GM23248 (cell line): Measurements from ENCODE around the gene POU2AF2. TPM values are rescaled to one million over a fixed set of nuclear protein-coding genes. Genes with fewer than 3 reads are reported as not detected.
A peak's percentile ranks its signal among the peaks of the same experiment; 100 is the strongest.
"Not testable (repeated sequence)": the region's sequence is repeated elsewhere in the genome, so short reads cannot be mapped to it uniquely, and the experiment has no call there.

ENCODE experiments used
- DNase-seq: peaks from one replicate; pipeline ENCODE4 v3.0.0-alpha.2; 2015
- H2AFZ ChIP-seq: fragments of 200-600 bp; sonication (generic); 2 replicates; pipeline ENCODE4 v1.6.1; 2016; ENCODE audit warnings: antibody characterized with exemption
- H3F3A ChIP-seq: fragments of 200-600 bp; sonication (generic); 2 replicates; pipeline ENCODE4 v1.6.1; 2016; ENCODE audit warnings: mild to moderate bottlenecking, antibody characterized with exemption, mixed run types; ENCODE audit not compliant: insufficient read depth
- H3K27ac ChIP-seq: fragments of 200-600 bp; sonication (generic); 2 replicates; pipeline ENCODE4 v1.5.1; 2016; ENCODE audit warnings: mild to moderate bottlenecking
- H3K27me3 ChIP-seq: fragments of 200-600 bp; sonication (generic); replicated peaks from 2 replicates; pipeline ENCODE4 v1.6.1; 2016; ENCODE audit warnings: mild to moderate bottlenecking; ENCODE audit not compliant: insufficient read depth
- H3K36me3 ChIP-seq: fragments of 200-600 bp; sonication (generic); 2 replicates; pipeline ENCODE4 v1.6.1; 2016; ENCODE audit warnings: low read depth, mild to moderate bottlenecking
- H3K4me1 ChIP-seq: fragments of 200-600 bp; sonication (generic); 2 replicates; pipeline ENCODE4 v1.6.1; 2016; ENCODE audit warnings: mild to moderate bottlenecking; ENCODE audit not compliant: insufficient read depth
- H3K4me2 ChIP-seq: fragments of 200-600 bp; sonication (generic); one replicate; pipeline ENCODE4 v1.6.1; 2016; ENCODE audit warnings: mild to moderate bottlenecking; ENCODE audit not compliant: unreplicated experiment
- H3K4me3 ChIP-seq: fragments of 200-600 bp; sonication (generic); 2 replicates; pipeline ENCODE4 v1.5.1; 2016; ENCODE audit warnings: mild to moderate bottlenecking
- H3K79me2 ChIP-seq: fragments of 200-600 bp; sonication (generic); 2 replicates; pipeline ENCODE4 v1.6.1; 2016; ENCODE audit warnings: mild to moderate bottlenecking; ENCODE audit not compliant: insufficient read depth
- H3K9ac ChIP-seq: fragments of 200-600 bp; sonication (generic); 2 replicates; pipeline ENCODE4 v1.6.1; 2016; ENCODE audit warnings: mild to moderate bottlenecking
- H3K9me2 ChIP-seq: fragments of 200-600 bp; sonication (generic); 2 replicates; pipeline ENCODE4 v1.6.1; 2016; ENCODE audit warnings: mixed run types, mild to moderate bottlenecking, moderate library complexity; ENCODE audit not compliant: insufficient read depth
- H3K9me3 ChIP-seq: fragments of 200-600 bp; sonication (generic); one replicate; pipeline ENCODE4 v1.6.1; 2017; ENCODE audit warnings: low read depth
- H4K20me1 ChIP-seq: fragments of 200-600 bp; sonication (generic); 2 replicates; pipeline ENCODE4 v1.6.0; 2016; ENCODE audit not compliant: insufficient read depth
- EZH2 ChIP-seq: fragments of 200-600 bp; sonication (generic); IDR thresholded peaks from 2 replicates; pipeline ENCODE4 v1.6.1; 2018; ENCODE audit warnings: antibody characterized with exemption, mild to moderate bottlenecking; ENCODE audit not compliant: insufficient read depth, poor library complexity, severe bottlenecking
- EZH2phosphoT487 ChIP-seq: fragments of 200-600 bp; sonication (generic); IDR thresholded peaks from 2 replicates; pipeline ENCODE4 v1.6.1; 2018; ENCODE audit warnings: antibody characterized with exemption, moderate library complexity, mild to moderate bottlenecking, low read depth; ENCODE audit not compliant: insufficient read depth
- WGBS, 2 experiments: methylation state at CpG; one replicate each; pipeline ENCODE4 v1.1.6; 2015 to 2017; ENCODE audit warnings: low lambda C conversion rate in 2 of 2, low coverage in 1 of 2; ENCODE audit errors: missing lambda C conversion rate in 2 of 2; 5-methylcytosine and 5-hydroxymethylcytosine counted together
- in situ Hi-C: fragments of 300-500 bp; cut with MboI; formaldehyde crosslinking; loops from 2 replicates; pipeline ENCODE4 v1.15.0; 2020
- polyA plus RNA-seq: library from polyadenylated mRNA; unstranded; fragments of >200 nt; fragmentation: Nextera tagmentation; extraction: Ambion mirVana; gene quantifications from 2 replicates; pipeline ENCODE4 v1.2.1, GENCODE V29; 2016
- total RNA-seq: library from RNA; depleted of rRNA; stranded (reverse); fragments of >200 nt; shearing (Covaris generic); gene quantifications from 2 replicates; pipeline ENCODE4 v1.2.3, GENCODE V29; 2014

POU2AF2 gene
- total and polyA plus RNA-seq, 2 experiments from 2014 or later, result not detected

DNA sequence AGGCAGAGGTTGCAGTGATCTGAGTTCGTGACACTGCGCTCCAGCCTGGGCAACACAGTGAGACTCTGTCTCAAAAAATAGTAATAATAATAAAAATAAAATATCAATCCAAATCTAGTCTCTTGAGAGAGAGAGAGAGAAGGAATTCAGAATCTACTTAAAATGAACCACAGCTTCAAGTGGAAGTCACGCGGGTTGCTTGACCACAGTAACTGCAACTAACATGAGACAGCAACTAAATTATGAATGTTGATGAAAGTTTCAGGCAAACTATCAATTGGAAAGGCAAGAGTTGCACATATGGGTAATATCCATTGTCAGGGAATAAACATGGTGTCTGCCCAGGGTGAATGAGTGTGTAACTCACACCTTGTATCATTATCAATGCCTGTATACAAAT lies 12.5 kb downstream of the POU2AF2 start:
- Histone ChIP-seq H3K9ac (no peak overlapping the region), H3K9me2 (no peaks in the 10 kb centered on the region), H2AFZ (no peak overlapping the region), H3K4me2 (no peak overlapping the region), H3K9me3 (no peaks in the 10 kb centered on the region), H3K36me3 (no peaks in the 10 kb centered on the region), H3K27ac (no peak overlapping the region), H3K79me2 (no peaks in the 10 kb centered on the region), H3K4me1 (peaks cover 7% of the 10 kb centered on the region; the same call in 1 of the 2 replicates), H3K27me3 (peaks cover 22% of the 10 kb centered on the region), H3K4me3 (no peak overlapping the region), H4K20me1 (no peaks in the 10 kb centered on the region), H3F3A (no peaks in the 10 kb centered on the region)
- in situ Hi-C loops, result no loop called here
- 98 to 99% methylated on average over 4 of the region's 4 CpGs for WGBS, 2 experiments
- TF ChIP-seq EZH2 (no peak), EZH2phosphoT487 (no peak)
- DNase-seq, result no peak

DNA sequence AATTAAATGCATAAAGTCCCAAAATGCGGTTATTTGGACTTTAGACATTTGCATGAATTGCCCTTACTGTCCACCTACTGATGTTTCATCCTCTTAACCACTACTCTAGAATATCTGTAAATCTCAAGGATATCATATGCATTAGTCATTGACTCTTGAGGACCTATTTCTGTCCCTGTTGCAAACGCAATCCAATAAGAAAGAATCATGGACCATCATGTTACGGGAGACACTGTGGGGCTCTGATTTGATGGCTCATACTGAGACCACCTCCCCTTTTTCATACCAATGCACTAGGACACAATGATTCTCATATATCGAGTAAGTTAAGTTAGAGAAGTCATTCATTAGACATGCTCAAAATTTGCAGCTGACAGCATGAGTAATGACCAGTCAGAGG lies 14.4 kb downstream of the POU2AF2 start:
- H3K36me3 ChIP-seq, result no peaks in the 10 kb centered on the region
- no peaks in the 10 kb centered on the region for H4K20me1 ChIP-seq
- peaks cover 7% of the 10 kb centered on the region; the same call in 1 of the 2 replicates for H3K4me1 ChIP-seq
- H3K9ac ChIP-seq, result no peak overlapping the region
- no peak overlapping the region for H3K4me2 ChIP-seq
- H3K4me3 ChIP-seq, result no peak overlapping the region
- no peak overlapping the region for H2AFZ ChIP-seq
- H3K79me2 ChIP-seq, result no peaks in the 10 kb centered on the region
- TF ChIP-seq EZH2, result no peak
- no peak for TF ChIP-seq EZH2phosphoT487
- no peaks in the 10 kb centered on the region for H3F3A ChIP-seq
- WGBS, 2 experiments, result 70 to 76% methylated on average over 4 of the region's 4 CpGs
- DNase-seq, result peak; percentile 34
- no peak overlapping the region for H3K27ac ChIP-seq
- H3K27me3 ChIP-seq, result peaks cover 16% of the 10 kb centered on the region
- H3K9me2 ChIP-seq, result no peaks in the 10 kb centered on the region
- no peaks in the 10 kb centered on the region for H3K9me3 ChIP-seq
- in situ Hi-C loops, result no loop called here

DNA sequence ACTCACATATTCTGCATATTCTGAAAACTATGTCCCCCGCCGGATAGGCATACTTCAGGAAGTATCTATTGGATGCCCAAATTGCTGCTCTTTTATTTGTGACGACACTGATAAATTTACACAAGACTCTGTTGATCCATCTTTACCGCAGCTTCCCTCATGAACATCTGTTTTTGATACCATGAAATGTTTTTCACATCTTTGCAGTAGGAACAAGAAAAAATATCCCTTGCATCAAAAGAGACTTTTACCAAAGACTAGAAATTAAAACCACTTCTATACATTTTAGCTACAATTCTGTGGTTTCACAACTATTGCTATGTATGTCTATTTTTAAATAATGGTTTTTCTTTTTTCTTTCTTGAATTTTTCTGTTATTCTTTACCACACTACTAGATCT lies 15.3 kb downstream of the POU2AF2 start:
- in situ Hi-C loops, result no loop called here
- H2AFZ ChIP-seq, result no peak overlapping the region
- no peaks in the 10 kb centered on the region for H3K9me3 ChIP-seq
- no peak overlapping the region for H3K4me3 ChIP-seq
- H3F3A ChIP-seq, result no peaks in the 10 kb centered on the region
- peaks cover 7% of the 10 kb centered on the region; the same call in 1 of the 2 replicates for H3K27me3 ChIP-seq
- no peak for DNase-seq
- no peaks in the 10 kb centered on the region for H3K9me2 ChIP-seq
- no peaks in the 10 kb centered on the region for H3K36me3 ChIP-seq
- TF ChIP-seq EZH2phosphoT487, result no peak
- TF ChIP-seq EZH2, result no peak
- no peak overlapping the region for H3K9ac ChIP-seq
- no peaks in the 10 kb centered on the region for H3K79me2 ChIP-seq
- H3K4me1 ChIP-seq, result peaks cover 7% of the 10 kb centered on the region; the same call in 1 of the 2 replicates
- no peak overlapping the region for H3K27ac ChIP-seq
- H3K4me2 ChIP-seq, result no peak overlapping the region
- H4K20me1 ChIP-seq, result no peaks in the 10 kb centered on the region
- 31 to 36% methylated on average over 4 of the region's 4 CpGs for WGBS, 2 experiments

DNA sequence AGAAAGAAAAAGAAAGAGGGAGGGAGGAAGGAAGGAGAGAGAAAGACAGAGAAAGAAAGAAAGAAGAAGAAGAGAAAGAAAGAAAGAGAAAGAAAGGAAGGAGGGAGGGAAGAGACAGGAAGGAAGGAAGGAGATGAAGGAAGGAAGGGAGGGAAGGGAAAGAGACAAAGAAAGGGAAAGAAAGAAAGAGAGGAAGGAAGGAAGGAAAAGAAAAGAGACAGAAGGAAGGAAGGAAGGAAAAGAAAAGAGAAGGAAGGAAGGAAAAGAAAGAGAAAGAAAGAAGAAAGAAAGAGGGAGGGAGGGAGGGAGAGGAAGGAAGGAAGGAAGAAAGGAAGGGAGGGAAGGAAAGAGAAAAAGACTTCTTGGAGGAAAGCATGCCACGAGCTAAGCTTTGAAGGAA lies 19.1 kb downstream of the POU2AF2 start:
- Histone ChIP-seq H3K4me1 (peaks cover 4% of the 10 kb centered on the region; the same call in 1 of the 2 replicates), H3K9me2 (no peaks in the 10 kb centered on the region), H3K9ac (no peak overlapping the region), H3K27me3 (no peaks in the 10 kb centered on the region; the same call in none of the 2 replicates), H4K20me1 (no peaks in the 10 kb centered on the region), H3K27ac (no peak overlapping the region), H3K4me3 (no peak overlapping the region), H3K4me2 (no peak overlapping the region), H3K36me3 (no peaks in the 10 kb centered on the region), H3F3A (no peaks in the 10 kb centered on the region), H3K79me2 (no peaks in the 10 kb centered on the region), H2AFZ (no peak overlapping the region), H3K9me3 (no peaks in the 10 kb centered on the region)
- TF ChIP-seq EZH2, result no peak
- no peak for TF ChIP-seq EZH2phosphoT487
- in situ Hi-C loops, result no loop called here
- DNase-seq, result no peak
- 75 to 100% methylated on average over 1 of the region's 1 CpG for WGBS, 2 experiments

DNA sequence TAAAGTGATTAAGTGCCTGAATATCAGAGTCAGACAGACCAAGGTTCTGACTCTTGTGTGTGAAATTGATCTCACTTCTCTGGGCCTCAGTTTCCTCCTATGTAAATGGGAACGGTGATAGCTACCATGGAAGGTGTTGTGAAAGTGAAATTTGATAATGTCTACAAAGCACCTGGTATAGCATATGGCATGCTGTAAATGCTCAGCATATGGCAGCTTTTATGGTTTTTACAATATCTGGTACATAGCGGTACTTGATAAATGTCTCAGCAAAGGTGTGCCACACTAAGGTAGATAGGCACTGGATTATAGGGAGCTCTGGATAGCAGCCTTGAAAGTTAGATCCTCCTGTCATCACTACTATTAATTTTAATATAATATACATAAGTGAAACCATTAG lies 19.9 kb downstream of the POU2AF2 start:
- 94 to 97% methylated on average over 2 of the region's 2 CpGs for WGBS, 2 experiments

DNA sequence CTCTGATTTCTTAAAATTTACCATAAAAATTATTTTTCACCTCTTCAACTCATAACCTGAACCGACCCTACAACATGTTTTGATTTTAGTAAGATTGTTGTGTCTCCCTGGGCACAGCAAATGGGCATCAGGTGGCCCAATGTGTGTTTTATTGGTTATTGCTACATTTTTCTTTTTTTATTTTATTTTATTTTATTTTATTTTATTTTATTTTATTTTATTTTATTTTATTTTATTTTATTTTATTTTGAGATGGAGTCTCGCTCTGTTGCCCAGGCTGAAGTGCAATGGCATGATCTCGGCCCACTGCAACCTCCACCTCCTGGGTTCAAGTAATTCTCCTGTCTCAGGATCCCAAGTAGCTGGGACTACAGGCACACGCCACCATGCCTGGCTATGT lies 22.8 kb downstream of the POU2AF2 start:
- H3K27me3 ChIP-seq, H3K9ac ChIP-seq, H3F3A ChIP-seq, H3K36me3 ChIP-seq, H4K20me1 ChIP-seq, H3K9me3 ChIP-seq, H3K9me2 ChIP-seq, H3K27ac ChIP-seq, in situ Hi-C loops, H3K4me3 ChIP-seq, H2AFZ ChIP-seq, H3K4me1 ChIP-seq, H3K79me2 ChIP-seq, H3K4me2 ChIP-seq, DNase-seq: not testable (repeated sequence)
- WGBS, 2 experiments, result 67 to 70% methylated on average over 4 of the region's 4 CpGs

More for the DNA sequence above, 19.9 kb downstream of the POU2AF2 start:
- Histone ChIP-seq H4K20me1 (no peaks in the 10 kb centered on the region), H3K79me2 (no peaks in the 10 kb centered on the region), H2AFZ (no peak overlapping the region), H3K9me2 (no peaks in the 10 kb centered on the region), H3K9ac (no peak overlapping the region), H3F3A (no peaks in the 10 kb centered on the region), H3K4me3 (no peak overlapping the region), H3K9me3 (no peaks in the 10 kb centered on the region), H3K4me1 (no peaks in the 10 kb centered on the region), H3K27ac (no peak overlapping the region), H3K4me2 (no peak overlapping the region), H3K27me3 (no peaks in the 10 kb centered on the region; the same call in none of the 2 replicates), H3K36me3 (no peaks in the 10 kb centered on the region)
- TF ChIP-seq EZH2, result no peak
- TF ChIP-seq EZH2phosphoT487, result no peak
- no peak for DNase-seq
- in situ Hi-C loops, result no loop called here
